Measurements from ENCODE around the gene STXBP6.

DNA sequence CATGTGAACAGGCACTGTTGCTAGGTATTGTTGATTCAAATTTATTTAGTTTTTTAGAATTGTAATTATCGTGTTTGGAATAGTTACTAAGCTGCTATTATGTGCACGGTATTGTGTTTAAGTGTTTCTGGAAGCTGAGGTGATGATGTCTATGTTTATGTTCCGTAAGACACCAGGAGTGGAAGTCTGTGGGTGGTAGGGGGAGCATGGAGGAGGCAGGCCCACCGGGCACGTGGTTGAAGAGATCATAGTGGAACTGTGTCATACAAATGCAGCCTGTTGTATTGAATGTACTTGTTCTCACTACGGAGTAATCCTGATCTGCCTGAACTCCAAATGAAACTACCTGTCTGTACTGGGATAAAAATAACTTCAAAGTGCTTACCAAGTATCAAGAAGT, 36.1 kb upstream of the STXBP6 start:
- TF ChIP-seq, protein P1, sequence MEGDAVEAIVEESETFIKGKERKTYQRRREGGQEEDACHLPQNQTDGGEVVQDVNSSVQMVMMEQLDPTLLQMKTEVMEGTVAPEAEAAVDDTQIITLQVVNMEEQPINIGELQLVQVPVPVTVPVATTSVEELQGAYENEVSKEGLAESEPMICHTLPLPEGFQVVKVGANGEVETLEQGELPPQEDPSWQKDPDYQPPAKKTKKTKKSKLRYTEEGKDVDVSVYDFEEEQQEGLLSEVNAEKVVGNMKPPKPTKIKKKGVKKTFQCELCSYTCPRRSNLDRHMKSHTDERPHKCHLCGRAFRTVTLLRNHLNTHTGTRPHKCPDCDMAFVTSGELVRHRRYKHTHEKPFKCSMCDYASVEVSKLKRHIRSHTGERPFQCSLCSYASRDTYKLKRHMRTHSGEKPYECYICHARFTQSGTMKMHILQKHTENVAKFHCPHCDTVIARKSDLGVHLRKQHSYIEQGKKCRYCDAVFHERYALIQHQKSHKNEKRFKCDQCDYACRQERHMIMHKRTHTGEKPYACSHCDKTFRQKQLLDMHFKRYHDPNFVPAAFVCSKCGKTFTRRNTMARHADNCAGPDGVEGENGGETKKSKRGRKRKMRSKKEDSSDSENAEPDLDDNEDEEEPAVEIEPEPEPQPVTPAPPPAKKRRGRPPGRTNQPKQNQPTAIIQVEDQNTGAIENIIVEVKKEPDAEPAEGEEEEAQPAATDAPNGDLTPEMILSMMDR (IDR thresholded peaks at IDR 0.05) = no peak
- no peak for TF ChIP-seq POLR2A (IDR thresholded peaks at IDR 0.05)

Measured in uterus (tissue), 2 donors.